HepG2 (cell line): ENCODE results near the gene GSAP. TPM values are rescaled to one million over a fixed set of nuclear protein-coding genes. Genes with fewer than 3 reads are reported as not detected.

Source experiments
- HMG20B ChIP-seq: conservative IDR thresholded peaks from 2 replicates; pipeline ENCODE4 v1.6.1; 2016; ENCODE audit warnings: missing genetic modification reagents, missing compliant biosample characterization
- KLF16 ChIP-seq, 2 experiments: sonication (generic) in 1 of 2; formaldehyde crosslinking in 1 of 2; IDR thresholded peaks; 2 replicates each; pipeline versions ENCODE4 v1.6.1 to v1.8.0; 2016 to 2023; ENCODE audit warnings: missing genetic modification reagents in 2 of 2, missing compliant biosample characterization in 1 of 2
- MAFK ChIP-seq, 2 experiments: IDR thresholded peaks in 1 of 2; conservative IDR thresholded peaks in 1 of 2; 2 replicates each; pipeline ENCODE4 v1.6.1; 2011; ENCODE audit warnings: improper control_type of control experiment in 2 of 2, low read length in 2 of 2
- NKX3-1 ChIP-seq: sonication (generic); formaldehyde crosslinking; IDR thresholded peaks from 2 replicates; pipeline ENCODE4 v1.5.0; 2020; ENCODE audit warnings: missing genetic modification reagents
- NR2C2 ChIP-seq: sonication (generic); formaldehyde crosslinking; IDR thresholded peaks from 2 replicates; pipeline ENCODE4 v1.4.0; 2020; ENCODE audit warnings: missing genetic modification reagents, mild to moderate bottlenecking, moderate library complexity, borderline replicate concordance
- NRL ChIP-seq: sonication (generic); formaldehyde crosslinking; IDR thresholded peaks from 2 replicates; pipeline ENCODE4 v1.5.0; 2020; ENCODE audit warnings: missing genetic modification reagents, mild to moderate bottlenecking, moderate library complexity, borderline replicate concordance
- PTBP1 ChIP-seq: fragments of 200-400 bp; formaldehyde crosslinking; IDR thresholded peaks from 2 replicates; pipeline ENCODE4 v1.6.1; 2018; ENCODE audit warnings: low read length, low read depth; ENCODE audit not compliant: poor library complexity, severe bottlenecking
- TBL1XR1 ChIP-seq: fragments of 150-350 bp; IDR thresholded peaks from 2 replicates; pipeline ENCODE4 v1.6.1; 2014; ENCODE audit warnings: borderline replicate concordance, low read length; ENCODE audit not compliant: partially characterized antibody
- ZBTB4 ChIP-seq: sonication (generic); formaldehyde crosslinking; IDR thresholded peaks from 2 replicates; pipeline ENCODE4 v1.4.0; 2020; ENCODE audit warnings: missing genetic modification reagents, mild to moderate bottlenecking, borderline replicate concordance
- ZNF263 ChIP-seq: sonication (generic); formaldehyde crosslinking; IDR thresholded peaks from 2 replicates; pipeline ENCODE4 v1.4.0; 2020; ENCODE audit warnings: missing genetic modification reagents
- ZNF280B ChIP-seq: sonication (generic); formaldehyde crosslinking; IDR thresholded peaks from 2 replicates; pipeline ENCODE4 v1.5.0; 2020; ENCODE audit warnings: missing genetic modification reagents, mild to moderate bottlenecking, borderline replicate concordance
- ZNF674 ChIP-seq: sonication (generic); formaldehyde crosslinking; IDR thresholded peaks from 2 replicates; pipeline ENCODE4 v1.5.0; 2020; ENCODE audit warnings: low read depth, mild to moderate bottlenecking, missing genetic modification reagents
- polyA plus RNA-seq, 8 experiments: library from polyadenylated mRNA; depleted of rRNA in 3 of 8; stranded (reverse) in 7 of 8; unstranded in 1 of 8; fragments of >200 nt; fragmentation: Illumina TruSeq in 4 of 8; extraction: Trizol in 4 of 8; gene quantifications; 2 replicates each; pipeline versions ENCODE4 v1.2.1 to v1.2.3, GENCODE V29; 2011 to 2016; ENCODE audit warnings: low read depth in 4 of 8, missing spikeins in 1 of 8, mixed read lengths in 1 of 8; ENCODE audit not compliant: insufficient read depth in 1 of 8
- total RNA-seq, 5 experiments: library from RNA; depleted of rRNA; stranded (reverse); fragments of >200 nt; fragmentation: Illumina TruSeq; extraction: Trizol; gene quantifications; 2 replicates each; pipeline ENCODE4 v1.2.3, GENCODE V29; 2016; ENCODE audit warnings: low read depth in 1 of 5
- TF ChIP-seq, protein P1 (sequence below): sonication (generic); formaldehyde crosslinking; IDR thresholded peaks from 2 replicates; pipeline ENCODE4 v1.4.0; 2020; ENCODE audit warnings: low read depth, mild to moderate bottlenecking, missing genetic modification reagents
- TF ChIP-seq, protein P2 (sequence below): sonication (generic); formaldehyde crosslinking; IDR thresholded peaks from 2 replicates; pipeline ENCODE4 v1.4.0; 2020; ENCODE audit warnings: missing genetic modification reagents, borderline replicate concordance
- TF ChIP-seq, protein P3 (sequence below): sonication (generic); formaldehyde crosslinking; conservative IDR thresholded peaks from 2 replicates; pipeline ENCODE4 v1.4.0; 2020; ENCODE audit warnings: missing genetic modification reagents

The GSAP gene
- total and polyA plus RNA-seq, 2 of the 13 experiments (the other 11 are each of a cell fraction or from before 2014, with no cell fraction given), result 34.6 to 40.6 TPM

GRCh38 chr7:77360104-77360503 is 56.0 kb downstream of the GSAP start (continued):
- TF ChIP-seq ZBTB4 (no peak), HMG20B (CRISPR knock-in tag) (no peak), NRL (CRISPR knock-in tag) (no peak), PTBP1 (no peak), NKX3-1 (no peak), ZNF280B (no peak), KLF16 (CRISPR knock-in tag; IDR thresholded peaks at IDR 0.05) (no peak), MAFK (conservative IDR thresholded peaks at IDR 0.05 in 1 of 2, IDR thresholded peaks at IDR 0.05 in 1 of 2; ENCODE audit: low read length in 2 of 2) (no peak), TBL1XR1 (no peak), ZNF674 (CRISPR knock-in tag) (no peak), ZNF263 (CRISPR knock-in tag) (no peak), NR2C2 (CRISPR knock-in tag) (no peak)
- TF ChIP-seq, protein P1, sequence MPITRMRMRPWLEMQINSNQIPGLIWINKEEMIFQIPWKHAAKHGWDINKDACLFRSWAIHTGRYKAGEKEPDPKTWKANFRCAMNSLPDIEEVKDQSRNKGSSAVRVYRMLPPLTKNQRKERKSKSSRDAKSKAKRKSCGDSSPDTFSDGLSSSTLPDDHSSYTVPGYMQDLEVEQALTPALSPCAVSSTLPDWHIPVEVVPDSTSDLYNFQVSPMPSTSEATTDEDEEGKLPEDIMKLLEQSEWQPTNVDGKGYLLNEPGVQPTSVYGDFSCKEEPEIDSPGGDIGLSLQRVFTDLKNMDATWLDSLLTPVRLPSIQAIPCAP, result no peak
- TF ChIP-seq, protein P2, sequence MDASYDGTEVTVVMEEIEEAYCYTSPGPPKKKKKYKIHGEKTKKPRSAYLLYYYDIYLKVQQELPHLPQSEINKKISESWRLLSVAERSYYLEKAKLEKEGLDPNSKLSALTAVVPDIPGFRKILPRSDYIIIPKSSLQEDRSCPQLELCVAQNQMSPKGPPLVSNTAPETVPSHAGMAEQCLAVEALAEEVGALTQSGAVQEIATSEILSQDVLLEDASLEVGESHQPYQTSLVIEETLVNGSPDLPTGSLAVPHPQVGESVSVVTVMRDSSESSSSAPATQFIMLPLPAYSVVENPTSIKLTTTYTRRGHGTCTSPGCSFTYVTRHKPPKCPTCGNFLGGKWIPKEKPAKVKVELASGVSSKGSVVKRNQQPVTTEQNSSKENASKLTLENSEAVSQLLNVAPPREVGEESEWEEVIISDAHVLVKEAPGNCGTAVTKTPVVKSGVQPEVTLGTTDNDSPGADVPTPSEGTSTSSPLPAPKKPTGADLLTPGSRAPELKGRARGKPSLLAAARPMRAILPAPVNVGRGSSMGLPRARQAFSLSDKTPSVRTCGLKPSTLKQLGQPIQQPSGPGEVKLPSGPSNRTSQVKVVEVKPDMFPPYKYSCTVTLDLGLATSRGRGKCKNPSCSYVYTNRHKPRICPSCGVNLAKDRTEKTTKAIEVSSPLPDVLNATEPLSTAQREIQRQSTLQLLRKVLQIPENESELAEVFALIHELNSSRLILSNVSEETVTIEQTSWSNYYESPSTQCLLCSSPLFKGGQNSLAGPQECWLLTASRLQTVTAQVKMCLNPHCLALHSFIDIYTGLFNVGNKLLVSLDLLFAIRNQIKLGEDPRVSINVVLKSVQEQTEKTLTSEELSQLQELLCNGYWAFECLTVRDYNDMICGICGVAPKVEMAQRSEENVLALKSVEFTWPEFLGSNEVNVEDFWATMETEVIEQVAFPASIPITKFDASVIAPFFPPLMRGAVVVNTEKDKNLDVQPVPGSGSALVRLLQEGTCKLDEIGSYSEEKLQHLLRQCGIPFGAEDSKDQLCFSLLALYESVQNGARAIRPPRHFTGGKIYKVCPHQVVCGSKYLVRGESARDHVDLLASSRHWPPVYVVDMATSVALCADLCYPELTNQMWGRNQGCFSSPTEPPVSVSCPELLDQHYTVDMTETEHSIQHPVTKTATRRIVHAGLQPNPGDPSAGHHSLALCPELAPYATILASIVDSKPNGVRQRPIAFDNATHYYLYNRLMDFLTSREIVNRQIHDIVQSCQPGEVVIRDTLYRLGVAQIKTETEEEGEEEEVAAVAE (CRISPR knock-in tag), result no peak
- TF ChIP-seq, protein P3, sequence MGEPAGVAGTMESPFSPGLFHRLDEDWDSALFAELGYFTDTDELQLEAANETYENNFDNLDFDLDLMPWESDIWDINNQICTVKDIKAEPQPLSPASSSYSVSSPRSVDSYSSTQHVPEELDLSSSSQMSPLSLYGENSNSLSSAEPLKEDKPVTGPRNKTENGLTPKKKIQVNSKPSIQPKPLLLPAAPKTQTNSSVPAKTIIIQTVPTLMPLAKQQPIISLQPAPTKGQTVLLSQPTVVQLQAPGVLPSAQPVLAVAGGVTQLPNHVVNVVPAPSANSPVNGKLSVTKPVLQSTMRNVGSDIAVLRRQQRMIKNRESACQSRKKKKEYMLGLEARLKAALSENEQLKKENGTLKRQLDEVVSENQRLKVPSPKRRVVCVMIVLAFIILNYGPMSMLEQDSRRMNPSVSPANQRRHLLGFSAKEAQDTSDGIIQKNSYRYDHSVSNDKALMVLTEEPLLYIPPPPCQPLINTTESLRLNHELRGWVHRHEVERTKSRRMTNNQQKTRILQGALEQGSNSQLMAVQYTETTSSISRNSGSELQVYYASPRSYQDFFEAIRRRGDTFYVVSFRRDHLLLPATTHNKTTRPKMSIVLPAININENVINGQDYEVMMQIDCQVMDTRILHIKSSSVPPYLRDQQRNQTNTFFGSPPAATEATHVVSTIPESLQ (CRISPR knock-in tag), result no peak
